ENCODE results near the gene PLEKHN1. TPM values are rescaled to one million over a fixed set of nuclear protein-coding genes. Genes with fewer than 3 reads are reported as not detected.

Gene PLEKHN1
- total RNA-seq, 1 donor from 2014 or later: 13.2 TPM

- Histone ChIP-seq H3K4me3 (ENCODE audit: low read depth, low read length) (peak overlapping the region; percentile 84), H3K36me3 (ENCODE audit: control insufficient read depth, insufficient read depth, low read length) (peaks cover 3% of the 10 kb centered on the region), H3K27me3 (ENCODE audit: control insufficient read depth, insufficient read depth, low read length) (no peaks in the 10 kb centered on the region)
- TF ChIP-seq CTCF (IDR thresholded peaks at IDR 0.05; ENCODE audit: insufficient read depth, low read length, poor library complexity, severe bottlenecking): no peak
- no peak for DNase-seq (ENCODE audit: low read depth)
Measured at GRCh38 chr1:1021010-1021919, 55.0 kb downstream of the PLEKHN1 start.

- no peak for DNase-seq (ENCODE audit: low read depth)
- no peak for TF ChIP-seq CTCF (IDR thresholded peaks at IDR 0.05; ENCODE audit: insufficient read depth, low read length, poor library complexity, severe bottlenecking)
- H3K27me3 ChIP-seq (ENCODE audit: control insufficient read depth, insufficient read depth, low read length): no peaks in the 10 kb centered on the region
- peaks cover 3% of the 10 kb centered on the region for H3K36me3 ChIP-seq (ENCODE audit: control insufficient read depth, insufficient read depth, low read length)
- peak overlapping the region; percentile 84 for H3K4me3 ChIP-seq (ENCODE audit: low read depth, low read length)
Measured at GRCh38 chr1:1021920-1022259, 55.6 kb downstream of the PLEKHN1 start.

GRCh38 chr1:1022302-1023009 lies 56.2 kb downstream of the PLEKHN1 start:
- Histone ChIP-seq H3K36me3 (ENCODE audit: control insufficient read depth, insufficient read depth, low read length) (peaks cover 3% of the 10 kb centered on the region), H3K4me3 (ENCODE audit: low read depth, low read length) (peak overlapping the region; percentile 16), H3K27me3 (ENCODE audit: control insufficient read depth, insufficient read depth, low read length) (no peaks in the 10 kb centered on the region)
- no peak for DNase-seq (ENCODE audit: low read depth)
- no peak for TF ChIP-seq CTCF (IDR thresholded peaks at IDR 0.05; ENCODE audit: insufficient read depth, low read length, poor library complexity, severe bottlenecking)

- H3K36me3 ChIP-seq (ENCODE audit: control insufficient read depth, insufficient read depth, low read length): peaks cover 3% of the 10 kb centered on the region
- no peak overlapping the region for H3K4me3 ChIP-seq (ENCODE audit: low read depth, low read length)
Measured at GRCh38 chr1:1023700-1024099, 57.4 kb downstream of the PLEKHN1 start.

GRCh38 chr1:1024149-1024770 lies 58.0 kb downstream of the PLEKHN1 start:
- Histone ChIP-seq H3K36me3 (ENCODE audit: control insufficient read depth, insufficient read depth, low read length) (peaks cover 3% of the 10 kb centered on the region), H3K4me3 (ENCODE audit: low read depth, low read length) (no peak overlapping the region), H3K27me3 (ENCODE audit: control insufficient read depth, insufficient read depth, low read length) (no peaks in the 10 kb centered on the region)
- DNase-seq (ENCODE audit: low read depth): no peak
- no peak for TF ChIP-seq CTCF (IDR thresholded peaks at IDR 0.05; ENCODE audit: insufficient read depth, low read length, poor library complexity, severe bottlenecking)

More at GRCh38 chr1:1023700-1024099, 57.4 kb downstream of the PLEKHN1 start:
- TF ChIP-seq CTCF (IDR thresholded peaks at IDR 0.05; ENCODE audit: insufficient read depth, low read length, poor library complexity, severe bottlenecking): no peak
- no peaks in the 10 kb centered on the region for H3K27me3 ChIP-seq (ENCODE audit: control insufficient read depth, insufficient read depth, low read length)
- DNase-seq (ENCODE audit: low read depth): no peak

Data from kidney epithelial cell (primary cell).